ENCODE results near the gene HCN1.
A peak's percentile ranks its signal among the peaks of the same experiment; 100 is the strongest.

Gene HCN1

GRCh38 chr5:45279109-45279508 lies 417.1 kb downstream of the HCN1 start:
- DNase-seq: no peak

GRCh38 chr5:45277860-45278259 lies 418.3 kb downstream of the HCN1 start:
- no peak for DNase-seq

- no peak for DNase-seq
These were observed 421.9 kb downstream of the HCN1 start for GRCh38 chr5:45274241-45274640.

GRCh38 chr5:45271626-45272025 lies 424.6 kb downstream of the HCN1 start:
- no peak for DNase-seq

GRCh38 chr5:45264447-45264846 lies 431.7 kb downstream of the HCN1 start:
- no peak for DNase-seq

GRCh38 chr5:45262061-45262590 lies 434.1 kb downstream of the HCN1 start:
- no peak for DNase-seq

- DNase-seq: no peak
These were observed 435.1 kb downstream of the HCN1 start for GRCh38 chr5:45261125-45261524.

- DNase-seq: no peak
These were observed 435.9 kb downstream of the HCN1 start for GRCh38 chr5:45260292-45260691.

GRCh38 chr5:45252978-45253377 lies 443.2 kb downstream of the HCN1 start:
- peak; percentile 6 for DNase-seq

GRCh38 chr5:45252541-45252940 lies 443.6 kb downstream of the HCN1 start:
- no peak for DNase-seq

GRCh38 chr5:45225571-45226031 lies 470.6 kb downstream of the HCN1 start:
- no peak for DNase-seq

- DNase-seq: no peak
These were observed 490.7 kb downstream of the HCN1 start for GRCh38 chr5:45205403-45205961.

Measured in eye (tissue), 1 donor.